Measurements from ENCODE around the gene EPB41L1.

Gene EPB41L1

GRCh38 chr20:36240076-36240475 lies 85.5 kb downstream of the EPB41L1 start:
- H3K27me3 ChIP-seq (ENCODE audit: control insufficient read depth in 3 of 3, insufficient read depth in 3 of 3, low read depth in 1 of 3, low read length in 3 of 3), result no peaks in the 10 kb centered on the region
- no peak overlapping the region for H3K18ac ChIP-seq (ENCODE audit: low read length)
- no peak overlapping the region for H2AK5ac ChIP-seq (ENCODE audit: low read depth, low read length)
- H3K27ac ChIP-seq (replicated peaks; ENCODE audit: low read length), result no peak overlapping the region
- H3K4ac ChIP-seq (ENCODE audit: low read length), result no peak overlapping the region
- no peak overlapping the region for H2BK12ac ChIP-seq (ENCODE audit: low read length)
- no peaks in the 10 kb centered on the region for H3K79me1 ChIP-seq (ENCODE audit: low read depth, low read length)
- no peaks in the 10 kb centered on the region for H3K9me3 ChIP-seq (replicated peaks in 1 of 2; ENCODE audit: control insufficient read depth in 2 of 2, insufficient read depth in 1 of 2, low read depth in 1 of 2, low read length in 2 of 2)
- no CpG with 5 or more reads among the region's 12 CpGs for WGBS, 2 donors (ENCODE audit: extremely low coverage in 2 of 2, insufficient read length in 2 of 2, insufficient replicate concordance in 1 of 2)
- no peak overlapping the region for H3K23ac ChIP-seq (ENCODE audit: low read depth, low read length, poor library complexity)
- no peak overlapping the region for H2AFZ ChIP-seq (ENCODE audit: low read length)
- no peak for DNase-seq (ENCODE audit: low spot score)
- no peak overlapping the region for H3K14ac ChIP-seq (ENCODE audit: low read length)
- H4K91ac ChIP-seq (ENCODE audit: low read depth, low read length, poor library complexity), result no peak overlapping the region
- peaks cover 21 to 63% of the 10 kb centered on the region in 2 donors for H3K36me3 ChIP-seq (replicated peaks in 1 of 2; ENCODE audit: control insufficient read depth in 2 of 2, insufficient read depth in 2 of 2, low read length in 2 of 2)
- no peak overlapping the region for H3K9ac ChIP-seq (ENCODE audit: low read depth, low read length, poor library complexity)
- no peak overlapping the region for H3K4me3 ChIP-seq (ENCODE audit: low read length in 2 of 2)
- H3K4me1 ChIP-seq (ENCODE audit: control insufficient read depth in 2 of 2, insufficient read depth in 1 of 2, low read depth in 1 of 2, low read length in 2 of 2), result peaks cover 4 to 9% of the 10 kb centered on the region in 2 donors
- no peak overlapping the region for H3K4me2 ChIP-seq (ENCODE audit: insufficient read depth, low read length, poor library complexity, severe bottlenecking)
- H4K8ac ChIP-seq (ENCODE audit: low read depth, low read length), result no peak overlapping the region
- no peak overlapping the region for H2BK15ac ChIP-seq (ENCODE audit: low read length)
- no peak overlapping the region for H2BK5ac ChIP-seq (ENCODE audit: low read length)
- H2BK120ac ChIP-seq (ENCODE audit: low read depth, low read length), result no peak overlapping the region

- Histone ChIP-seq H3K9me3 (replicated peaks in 1 of 2; ENCODE audit: control insufficient read depth in 2 of 2, insufficient read depth in 1 of 2, low read depth in 1 of 2, low read length in 2 of 2) (no peaks in the 10 kb centered on the region), H3K9ac (ENCODE audit: low read depth, low read length, poor library complexity) (no peak overlapping the region), H3K4me1 (ENCODE audit: control insufficient read depth in 2 of 2, insufficient read depth in 1 of 2, low read depth in 1 of 2, low read length in 2 of 2) (peaks cover 4% of the 10 kb centered on the region in 2 donors), H2BK12ac (ENCODE audit: low read length) (no peak overlapping the region), H4K91ac (ENCODE audit: low read depth, low read length, poor library complexity) (no peak overlapping the region), H3K27me3 (ENCODE audit: control insufficient read depth in 3 of 3, insufficient read depth in 3 of 3, low read depth in 1 of 3, low read length in 3 of 3) (no peaks in the 10 kb centered on the region), H3K18ac (ENCODE audit: low read length) (no peak overlapping the region), H3K23ac (ENCODE audit: low read depth, low read length, poor library complexity) (no peak overlapping the region), H4K8ac (ENCODE audit: low read depth, low read length) (no peak overlapping the region), H3K27ac (replicated peaks; ENCODE audit: low read length) (no peak overlapping the region), H2BK5ac (ENCODE audit: low read length) (no peak overlapping the region), H2AFZ (ENCODE audit: low read length) (no peak overlapping the region), H3K14ac (ENCODE audit: low read length) (no peak overlapping the region), H2AK5ac (ENCODE audit: low read depth, low read length) (no peak overlapping the region), H2BK120ac (ENCODE audit: low read depth, low read length) (no peak overlapping the region), H3K79me1 (ENCODE audit: low read depth, low read length) (no peaks in the 10 kb centered on the region), H2BK15ac (ENCODE audit: low read length) (no peak overlapping the region), H3K4ac (ENCODE audit: low read length) (no peak overlapping the region), H3K36me3 (replicated peaks in 1 of 2; ENCODE audit: control insufficient read depth in 2 of 2, insufficient read depth in 2 of 2, low read length in 2 of 2) (peaks cover 33 to 79% of the 10 kb centered on the region in 2 donors), H3K4me3 (ENCODE audit: low read length in 2 of 2) (no peak overlapping the region), H3K4me2 (ENCODE audit: insufficient read depth, low read length, poor library complexity, severe bottlenecking) (no peak overlapping the region)
- no CpG with 5 or more reads among the region's 4 CpGs for WGBS, 2 donors (ENCODE audit: extremely low coverage in 2 of 2, insufficient read length in 2 of 2, insufficient replicate concordance in 1 of 2)
- DNase-seq (ENCODE audit: low spot score), result no peak
These were observed 87.1 kb downstream of the EPB41L1 start for GRCh38 chr20:36241678-36242077.

GRCh38 chr20:36243726-36244125 lies 89.2 kb downstream of the EPB41L1 start:
- Histone ChIP-seq H2BK120ac (ENCODE audit: low read depth, low read length) (no peak overlapping the region), H4K8ac (ENCODE audit: low read depth, low read length) (no peak overlapping the region), H3K4me2 (ENCODE audit: insufficient read depth, low read length, poor library complexity, severe bottlenecking) (no peak overlapping the region), H3K9ac (ENCODE audit: low read depth, low read length, poor library complexity) (no peak overlapping the region), H2AFZ (ENCODE audit: low read length) (no peak overlapping the region), H3K79me1 (ENCODE audit: low read depth, low read length) (peaks cover 1% of the 10 kb centered on the region), H3K27ac (replicated peaks; ENCODE audit: low read length) (no peak overlapping the region), H3K4me3 (ENCODE audit: low read length in 2 of 2) (no peak overlapping the region), H2AK5ac (ENCODE audit: low read depth, low read length) (no peak overlapping the region), H2BK5ac (ENCODE audit: low read length) (no peak overlapping the region), H3K36me3 (replicated peaks in 1 of 2; ENCODE audit: control insufficient read depth in 2 of 2, insufficient read depth in 2 of 2, low read length in 2 of 2) (peaks cover 38 to 98% of the 10 kb centered on the region in 2 donors), H2BK12ac (ENCODE audit: low read length) (no peak overlapping the region), H3K4me1 (ENCODE audit: control insufficient read depth in 2 of 2, insufficient read depth in 1 of 2, low read depth in 1 of 2, low read length in 2 of 2) (no peaks in the 10 kb centered on the region), H3K9me3 (replicated peaks in 1 of 2; ENCODE audit: control insufficient read depth in 2 of 2, insufficient read depth in 1 of 2, low read depth in 1 of 2, low read length in 2 of 2) (no peaks in the 10 kb centered on the region), H3K27me3 (ENCODE audit: control insufficient read depth in 3 of 3, insufficient read depth in 3 of 3, low read depth in 1 of 3, low read length in 3 of 3) (no peaks in the 10 kb centered on the region), H3K23ac (ENCODE audit: low read depth, low read length, poor library complexity) (no peak overlapping the region), H3K14ac (ENCODE audit: low read length) (no peak overlapping the region), H2BK15ac (ENCODE audit: low read length) (no peak overlapping the region), H4K91ac (ENCODE audit: low read depth, low read length, poor library complexity) (no peak overlapping the region), H3K18ac (ENCODE audit: low read length) (no peak overlapping the region), H3K4ac (ENCODE audit: low read length) (no peak overlapping the region)
- DNase-seq (ENCODE audit: low spot score), result no peak
- no CpG with 5 or more reads among the region's 1 CpG for WGBS, 2 donors (ENCODE audit: extremely low coverage in 2 of 2, insufficient read length in 2 of 2, insufficient replicate concordance in 1 of 2)

- Histone ChIP-seq H3K36me3 (replicated peaks in 1 of 2; ENCODE audit: control insufficient read depth in 2 of 2, insufficient read depth in 2 of 2, low read length in 2 of 2) (peaks cover 26 to 98% of the 10 kb centered on the region in 2 donors), H3K4me2 (ENCODE audit: insufficient read depth, low read length, poor library complexity, severe bottlenecking) (no peak overlapping the region), H2AFZ (ENCODE audit: low read length) (no peak overlapping the region), H3K4me1 (ENCODE audit: control insufficient read depth in 2 of 2, insufficient read depth in 1 of 2, low read depth in 1 of 2, low read length in 2 of 2) (no peaks in the 10 kb centered on the region), H3K9ac (ENCODE audit: low read depth, low read length, poor library complexity) (no peak overlapping the region), H3K14ac (ENCODE audit: low read length) (no peak overlapping the region), H2BK15ac (ENCODE audit: low read length) (no peak overlapping the region), H2BK120ac (ENCODE audit: low read depth, low read length) (no peak overlapping the region), H3K23ac (ENCODE audit: low read depth, low read length, poor library complexity) (no peak overlapping the region), H2BK12ac (ENCODE audit: low read length) (no peak overlapping the region), H2AK5ac (ENCODE audit: low read depth, low read length) (no peak overlapping the region), H3K27ac (replicated peaks; ENCODE audit: low read length) (no peak overlapping the region), H4K8ac (ENCODE audit: low read depth, low read length) (no peak overlapping the region), H3K9me3 (replicated peaks in 1 of 2; ENCODE audit: control insufficient read depth in 2 of 2, insufficient read depth in 1 of 2, low read depth in 1 of 2, low read length in 2 of 2) (no peaks in the 10 kb centered on the region), H3K27me3 (ENCODE audit: control insufficient read depth in 3 of 3, insufficient read depth in 3 of 3, low read depth in 1 of 3, low read length in 3 of 3) (no peaks in the 10 kb centered on the region), H3K4me3 (ENCODE audit: low read length in 2 of 2) (no peak overlapping the region), H3K18ac (ENCODE audit: low read length) (no peak overlapping the region), H3K4ac (ENCODE audit: low read length) (no peak overlapping the region), H3K79me1 (ENCODE audit: low read depth, low read length) (peaks cover 1% of the 10 kb centered on the region), H4K91ac (ENCODE audit: low read depth, low read length, poor library complexity) (no peak overlapping the region), H2BK5ac (ENCODE audit: low read length) (no peak overlapping the region)
- DNase-seq (ENCODE audit: low spot score), result no peak
- no CpG with 5 or more reads among the region's 4 CpGs for WGBS, 2 donors (ENCODE audit: extremely low coverage in 2 of 2, insufficient read length in 2 of 2, insufficient replicate concordance in 1 of 2)
These were observed 91.9 kb downstream of the EPB41L1 start for GRCh38 chr20:36246401-36246800.

All from neuronal stem cell (in vitro differentiated cells).